ENCODE measurements around the gene LRRC1.

GRCh38 chr6:53794720-53795339 lies at the start of gene LRRC1:
- no peak for TF ChIP-seq YY1 (IDR thresholded peaks at IDR 0.05; ENCODE audit: insufficient read depth, insufficient read length)
- TF ChIP-seq ZNF274 (IDR thresholded peaks at IDR 0.05; ENCODE audit: low read depth, low read length), result no peak
- no peak for TF ChIP-seq SUZ12 (IDR thresholded peaks at IDR 0.05; ENCODE audit: extremely low read depth, insufficient read depth, insufficient read length)

Data from NT2/D1 (cell line).